ENCODE data around the gene SLC39A1. TPM values are rescaled to one million over a fixed set of nuclear protein-coding genes. Genes with fewer than 3 reads are reported as not detected.

Gene SLC39A1
- total and polyA plus RNA-seq, 9 of the 15 experiments (the other 6 are each of a cell fraction or from before 2014, with no cell fraction given), result 9.9 to 81.1 (median 62.7) TPM

DNA sequence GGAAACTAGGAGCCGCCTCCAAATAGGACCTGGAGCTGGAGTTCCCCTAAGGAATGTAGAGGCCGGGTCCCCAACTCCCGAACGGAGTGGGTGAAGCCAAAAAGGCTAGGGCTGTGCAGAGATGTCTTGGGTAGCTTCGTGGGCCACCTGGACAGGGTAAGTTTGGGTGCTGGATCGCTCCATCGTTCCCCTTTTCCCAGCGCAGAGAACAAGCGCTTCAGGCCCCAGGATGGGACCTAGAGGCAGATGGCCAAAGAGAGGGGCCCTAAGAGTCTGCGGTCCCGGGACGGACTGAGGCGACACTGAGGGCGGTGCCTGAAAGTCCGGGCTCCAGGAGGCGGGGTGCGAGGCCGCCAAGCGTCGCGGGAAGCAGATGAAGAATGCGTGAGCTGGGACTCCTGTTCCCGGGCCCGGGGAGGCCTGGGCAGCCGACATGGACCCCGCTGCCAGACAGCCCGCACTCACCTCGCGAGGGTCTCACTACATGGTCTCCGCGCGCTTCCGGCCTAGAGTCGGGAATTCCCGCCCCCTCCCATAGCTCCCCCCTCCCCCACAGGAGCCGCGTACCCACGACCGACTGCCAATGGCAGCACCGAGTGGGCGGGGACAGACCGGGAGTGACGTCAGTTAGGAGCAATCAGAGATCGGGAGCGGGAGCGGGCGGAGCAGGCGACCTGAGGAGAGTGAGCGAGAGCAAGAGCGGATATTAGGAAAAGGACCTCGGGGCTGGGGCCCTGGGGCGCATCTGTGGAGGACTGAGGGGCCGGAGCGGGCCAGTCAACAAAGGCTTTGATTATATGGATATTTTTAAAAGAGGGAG, at the start of gene SLC39A1 (continued):
- TF ChIP-seq ZNF143 (CRISPR knock-in tag; IDR thresholded peaks at IDR 0.05) (0 out of 2 replicates have a peak, but pooled peaks have one; percentile 8), ETV1 (tag; conservative IDR thresholded peaks at IDR 0.05; ENCODE audit: low read depth) (0 out of 2 replicates have a peak, but pooled peaks have one; percentile 21), HCFC1 (IDR thresholded peaks at IDR 0.05; ENCODE audit: low read depth, low read length) (peak; percentile 9; the same call in 1 of the 2 replicates), CREBBP (IDR thresholded peaks at IDR 0.05; ENCODE audit: low read depth, low read length) (no peak), FOSL1 (tag; conservative IDR thresholded peaks at IDR 0.05) (peak; percentile 74), ZC3H4 (CRISPR knock-in tag; IDR thresholded peaks at IDR 0.05; ENCODE audit: borderline replicate concordance) (no peak), NRF1 (conservative IDR thresholded peaks at IDR 0.05 in 1 of 2, IDR thresholded peaks at IDR 0.05 in 1 of 2) (peak; percentile 62 to 67), MYBL2 (IDR thresholded peaks at IDR 0.05; ENCODE audit: low read depth) (no peak), MYBL2 (CRISPR knock-in tag; IDR thresholded peaks at IDR 0.05; ENCODE audit: borderline replicate concordance) (no peak), EWSR1 (IDR thresholded peaks at IDR 0.05; ENCODE audit: borderline replicate concordance, low read depth, partially characterized antibody) (no peak), CCNT2 (IDR thresholded peaks at IDR 0.05; ENCODE audit: borderline replicate concordance, extremely low read depth, insufficient read length, low read depth, low read length) (peak; percentile 35), NR2F6 (CRISPR knock-in tag; IDR thresholded peaks at IDR 0.05) (no peak), FOXA3 (CRISPR knock-in tag; conservative IDR thresholded peaks at IDR 0.05 in 1 of 2, IDR thresholded peaks at IDR 0.05 in 1 of 2) (0 out of 4 replicates have a peak, but pooled peaks of 1 of the 2 experiments have one; percentile 51), POLR2A (conservative IDR thresholded peaks at IDR 0.05) (peak; percentile 80)
- TF ChIP-seq, protein P1, sequence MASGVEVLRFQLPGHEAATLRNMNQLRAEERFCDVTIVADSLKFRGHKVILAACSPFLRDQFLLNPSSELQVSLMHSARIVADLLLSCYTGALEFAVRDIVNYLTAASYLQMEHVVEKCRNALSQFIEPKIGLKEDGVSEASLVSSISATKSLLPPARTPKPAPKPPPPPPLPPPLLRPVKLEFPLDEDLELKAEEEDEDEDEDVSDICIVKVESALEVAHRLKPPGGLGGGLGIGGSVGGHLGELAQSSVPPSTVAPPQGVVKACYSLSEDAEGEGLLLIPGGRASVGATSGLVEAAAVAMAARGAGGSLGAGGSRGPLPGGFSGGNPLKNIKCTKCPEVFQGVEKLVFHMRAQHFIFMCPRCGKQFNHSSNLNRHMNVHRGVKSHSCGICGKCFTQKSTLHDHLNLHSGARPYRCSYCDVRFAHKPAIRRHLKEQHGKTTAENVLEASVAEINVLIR (CRISPR knock-in tag; IDR thresholded peaks at IDR 0.05), result peak; percentile 45; the same call in 1 of the 2 replicates
- TF ChIP-seq, protein P2, sequence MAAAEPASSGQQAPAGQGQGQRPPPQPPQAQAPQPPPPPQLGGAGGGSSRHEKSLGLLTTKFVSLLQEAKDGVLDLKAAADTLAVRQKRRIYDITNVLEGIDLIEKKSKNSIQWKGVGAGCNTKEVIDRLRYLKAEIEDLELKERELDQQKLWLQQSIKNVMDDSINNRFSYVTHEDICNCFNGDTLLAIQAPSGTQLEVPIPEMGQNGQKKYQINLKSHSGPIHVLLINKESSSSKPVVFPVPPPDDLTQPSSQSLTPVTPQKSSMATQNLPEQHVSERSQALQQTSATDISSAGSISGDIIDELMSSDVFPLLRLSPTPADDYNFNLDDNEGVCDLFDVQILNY (CRISPR knock-in tag; IDR thresholded peaks at IDR 0.05), result no peak
- TF ChIP-seq, protein P3, sequence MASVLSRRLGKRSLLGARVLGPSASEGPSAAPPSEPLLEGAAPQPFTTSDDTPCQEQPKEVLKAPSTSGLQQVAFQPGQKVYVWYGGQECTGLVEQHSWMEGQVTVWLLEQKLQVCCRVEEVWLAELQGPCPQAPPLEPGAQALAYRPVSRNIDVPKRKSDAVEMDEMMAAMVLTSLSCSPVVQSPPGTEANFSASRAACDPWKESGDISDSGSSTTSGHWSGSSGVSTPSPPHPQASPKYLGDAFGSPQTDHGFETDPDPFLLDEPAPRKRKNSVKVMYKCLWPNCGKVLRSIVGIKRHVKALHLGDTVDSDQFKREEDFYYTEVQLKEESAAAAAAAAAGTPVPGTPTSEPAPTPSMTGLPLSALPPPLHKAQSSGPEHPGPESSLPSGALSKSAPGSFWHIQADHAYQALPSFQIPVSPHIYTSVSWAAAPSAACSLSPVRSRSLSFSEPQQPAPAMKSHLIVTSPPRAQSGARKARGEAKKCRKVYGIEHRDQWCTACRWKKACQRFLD (CRISPR knock-in tag; IDR thresholded peaks at IDR 0.05), result no peak
- TF ChIP-seq, protein P4, sequence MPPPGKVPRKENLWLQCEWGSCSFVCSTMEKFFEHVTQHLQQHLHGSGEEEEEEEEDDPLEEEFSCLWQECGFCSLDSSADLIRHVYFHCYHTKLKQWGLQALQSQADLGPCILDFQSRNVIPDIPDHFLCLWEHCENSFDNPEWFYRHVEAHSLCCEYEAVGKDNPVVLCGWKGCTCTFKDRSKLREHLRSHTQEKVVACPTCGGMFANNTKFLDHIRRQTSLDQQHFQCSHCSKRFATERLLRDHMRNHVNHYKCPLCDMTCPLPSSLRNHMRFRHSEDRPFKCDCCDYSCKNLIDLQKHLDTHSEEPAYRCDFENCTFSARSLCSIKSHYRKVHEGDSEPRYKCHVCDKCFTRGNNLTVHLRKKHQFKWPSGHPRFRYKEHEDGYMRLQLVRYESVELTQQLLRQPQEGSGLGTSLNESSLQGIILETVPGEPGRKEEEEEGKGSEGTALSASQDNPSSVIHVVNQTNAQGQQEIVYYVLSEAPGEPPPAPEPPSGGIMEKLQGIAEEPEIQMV (tag; conservative IDR thresholded peaks at IDR 0.05; ENCODE audit: low read depth), result no peak
